ENCODE results near the gene STK26. TPM values are rescaled to one million over a fixed set of nuclear protein-coding genes. Genes with fewer than 3 reads are reported as not detected.
A peak's percentile ranks its signal among the peaks of the same experiment; 100 is the strongest.

Gene STK26
- total and polyA plus RNA-seq, 4 donors, result 2.0 to 16.9 (median 3.4) TPM

DNA sequence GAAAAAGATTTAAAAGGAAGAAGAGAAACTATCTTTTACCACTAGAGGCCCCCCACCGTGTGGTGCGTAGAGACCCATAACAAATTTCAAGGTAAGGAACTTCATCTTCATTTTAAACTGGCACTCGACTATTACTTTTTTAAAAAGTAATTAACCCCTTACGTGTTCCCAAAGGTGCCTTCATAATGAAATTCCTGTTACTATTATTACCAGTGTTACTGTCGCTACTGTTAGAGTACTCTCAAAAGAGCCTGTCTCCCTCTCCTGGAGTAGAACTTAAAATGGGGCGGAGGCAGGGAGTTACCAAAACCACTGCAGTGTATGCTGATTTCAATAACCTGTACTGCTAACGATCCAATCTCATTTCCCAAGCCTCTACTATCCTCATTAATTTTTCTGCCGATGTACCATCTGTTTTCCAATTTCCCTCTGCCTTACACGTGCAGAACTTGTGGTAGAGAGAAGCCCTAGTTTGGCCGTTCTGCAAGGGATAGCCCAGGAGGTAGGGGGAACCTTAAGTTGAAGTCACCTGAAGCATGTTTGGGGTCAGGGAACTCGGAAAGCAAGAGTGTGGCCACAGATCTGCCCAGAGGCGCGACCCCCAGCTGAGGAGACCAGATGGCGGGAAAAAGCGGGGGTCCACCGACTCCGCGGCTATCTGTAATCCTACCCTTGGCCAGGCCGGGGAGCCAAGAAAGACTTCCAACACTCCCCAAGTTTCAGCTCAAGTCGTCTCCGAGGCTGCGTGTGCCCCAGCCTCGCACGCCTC, 720 bp upstream of the STK26 start:
- 6% methylated on average over 24 of the region's 24 CpGs for WGBS
- Histone ChIP-seq H3K9me3 (ENCODE audit: control insufficient read depth in 4 of 4, low read length in 3 of 4) (no peaks in the 10 kb centered on the region), H3K36me3 (ENCODE audit: control insufficient read depth in 4 of 4, insufficient read depth in 3 of 4, low read depth in 1 of 4, low read length in 3 of 4) (no peaks in the 10 kb centered on the region), H3K4me3 (ENCODE audit: low read depth in 1 of 3, low read length in 3 of 3) (peak overlapping the region; percentile 20 to 74 (median 69)), H3K27me3 (ENCODE audit: control insufficient read depth in 4 of 4, insufficient read depth in 4 of 4, low read length in 3 of 4) (no peaks in the 10 kb centered on the region), H3K9ac (ENCODE audit: low read depth in 1 of 2, low read length in 2 of 2) (peak overlapping the region in 1 of 2 donors; percentile 12), H3K27ac (ENCODE audit: low read depth in 1 of 2, low read length in 2 of 2) (no peak overlapping the region), H3K4me1 (ENCODE audit: control insufficient read depth in 4 of 4, insufficient read depth in 4 of 4, low read length in 3 of 4) (peaks cover 2 to 12% (median 8%) of the 10 kb centered on the region in 4 donors)
- DNase-seq (ENCODE audit: low spot score), result peak; percentile 33
- TF ChIP-seq, protein P1, sequence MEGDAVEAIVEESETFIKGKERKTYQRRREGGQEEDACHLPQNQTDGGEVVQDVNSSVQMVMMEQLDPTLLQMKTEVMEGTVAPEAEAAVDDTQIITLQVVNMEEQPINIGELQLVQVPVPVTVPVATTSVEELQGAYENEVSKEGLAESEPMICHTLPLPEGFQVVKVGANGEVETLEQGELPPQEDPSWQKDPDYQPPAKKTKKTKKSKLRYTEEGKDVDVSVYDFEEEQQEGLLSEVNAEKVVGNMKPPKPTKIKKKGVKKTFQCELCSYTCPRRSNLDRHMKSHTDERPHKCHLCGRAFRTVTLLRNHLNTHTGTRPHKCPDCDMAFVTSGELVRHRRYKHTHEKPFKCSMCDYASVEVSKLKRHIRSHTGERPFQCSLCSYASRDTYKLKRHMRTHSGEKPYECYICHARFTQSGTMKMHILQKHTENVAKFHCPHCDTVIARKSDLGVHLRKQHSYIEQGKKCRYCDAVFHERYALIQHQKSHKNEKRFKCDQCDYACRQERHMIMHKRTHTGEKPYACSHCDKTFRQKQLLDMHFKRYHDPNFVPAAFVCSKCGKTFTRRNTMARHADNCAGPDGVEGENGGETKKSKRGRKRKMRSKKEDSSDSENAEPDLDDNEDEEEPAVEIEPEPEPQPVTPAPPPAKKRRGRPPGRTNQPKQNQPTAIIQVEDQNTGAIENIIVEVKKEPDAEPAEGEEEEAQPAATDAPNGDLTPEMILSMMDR (IDR thresholded peaks at IDR 0.05; ENCODE audit: low read depth, low read length, missing input control), result no peak
- no peak for TF ChIP-seq SP1 (IDR thresholded peaks at IDR 0.05)
- peak; percentile 19 to 29 for TF ChIP-seq RAD21 (IDR thresholded peaks at IDR 0.05)
- TF ChIP-seq, protein P2, sequence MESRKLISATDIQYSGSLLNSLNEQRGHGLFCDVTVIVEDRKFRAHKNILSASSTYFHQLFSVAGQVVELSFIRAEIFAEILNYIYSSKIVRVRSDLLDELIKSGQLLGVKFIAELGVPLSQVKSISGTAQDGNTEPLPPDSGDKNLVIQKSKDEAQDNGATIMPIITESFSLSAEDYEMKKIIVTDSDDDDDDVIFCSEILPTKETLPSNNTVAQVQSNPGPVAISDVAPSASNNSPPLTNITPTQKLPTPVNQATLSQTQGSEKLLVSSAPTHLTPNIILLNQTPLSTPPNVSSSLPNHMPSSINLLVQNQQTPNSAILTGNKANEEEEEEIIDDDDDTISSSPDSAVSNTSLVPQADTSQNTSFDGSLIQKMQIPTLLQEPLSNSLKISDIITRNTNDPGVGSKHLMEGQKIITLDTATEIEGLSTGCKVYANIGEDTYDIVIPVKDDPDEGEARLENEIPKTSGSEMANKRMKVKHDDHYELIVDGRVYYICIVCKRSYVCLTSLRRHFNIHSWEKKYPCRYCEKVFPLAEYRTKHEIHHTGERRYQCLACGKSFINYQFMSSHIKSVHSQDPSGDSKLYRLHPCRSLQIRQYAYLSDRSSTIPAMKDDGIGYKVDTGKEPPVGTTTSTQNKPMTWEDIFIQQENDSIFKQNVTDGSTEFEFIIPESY (IDR thresholded peaks at IDR 0.05), result no peak
- no peak for TF ChIP-seq GABPA (IDR thresholded peaks at IDR 0.05 in 1 of 2, conservative IDR thresholded peaks at IDR 0.05 in 1 of 2)
- TF ChIP-seq, protein P3, sequence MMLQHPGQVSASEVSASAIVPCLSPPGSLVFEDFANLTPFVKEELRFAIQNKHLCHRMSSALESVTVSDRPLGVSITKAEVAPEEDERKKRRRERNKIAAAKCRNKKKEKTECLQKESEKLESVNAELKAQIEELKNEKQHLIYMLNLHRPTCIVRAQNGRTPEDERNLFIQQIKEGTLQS (IDR thresholded peaks at IDR 0.05), result no peak
- no peak for TF ChIP-seq JUND (IDR thresholded peaks at IDR 0.05)
- TF ChIP-seq TAF1 (conservative IDR thresholded peaks at IDR 0.05), result no peak
- no peak for TF ChIP-seq EGR1 (IDR thresholded peaks at IDR 0.05; ENCODE audit: low read depth in 2 of 2)

DNA sequence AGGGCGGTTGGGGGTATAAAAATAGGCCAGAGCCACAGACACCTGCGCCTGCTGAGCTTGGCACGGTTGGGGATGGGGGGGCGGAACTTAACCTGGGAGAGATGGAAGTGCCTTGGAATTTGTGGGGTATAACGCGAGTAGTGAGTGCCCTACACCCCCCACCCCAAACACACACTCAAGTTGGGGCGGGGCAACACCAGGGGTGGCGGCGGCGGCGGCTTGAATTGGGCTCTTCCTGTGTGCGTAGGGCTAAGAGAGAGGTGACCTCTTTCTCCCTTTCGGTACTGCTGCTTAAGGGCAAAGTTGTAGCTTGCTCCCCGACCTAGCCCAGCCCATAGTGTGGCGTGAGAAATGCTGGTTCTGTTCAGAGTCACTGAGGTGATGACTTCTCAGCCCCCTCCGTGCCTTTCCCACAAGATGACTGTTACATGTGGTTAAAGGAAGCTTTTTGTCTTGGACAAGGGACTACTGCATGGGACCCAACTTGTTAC, 839 bp downstream of the STK26 start:
- DNase-seq (ENCODE audit: low spot score), result peak; percentile 40
- 2% methylated on average over 16 of the region's 16 CpGs for WGBS
- Histone ChIP-seq H3K4me3 (ENCODE audit: low read depth in 1 of 3, low read length in 3 of 3) (peak overlapping the region; percentile 69 to 75 (median 74)), H3K9ac (ENCODE audit: low read depth in 1 of 2, low read length in 2 of 2) (peak overlapping the region in 1 of 2 donors; percentile 12), H3K9me3 (ENCODE audit: control insufficient read depth in 4 of 4, low read length in 3 of 4) (no peaks in the 10 kb centered on the region), H3K36me3 (ENCODE audit: control insufficient read depth in 4 of 4, insufficient read depth in 3 of 4, low read depth in 1 of 4, low read length in 3 of 4) (no peaks in the 10 kb centered on the region), H3K27me3 (ENCODE audit: control insufficient read depth in 4 of 4, insufficient read depth in 4 of 4, low read length in 3 of 4) (no peaks in the 10 kb centered on the region), H3K27ac (ENCODE audit: low read depth in 1 of 2, low read length in 2 of 2) (peak overlapping the region; percentile 60 to 64), H3K4me1 (ENCODE audit: control insufficient read depth in 4 of 4, insufficient read depth in 4 of 4, low read length in 3 of 4) (peaks cover 2 to 12% (median 8%) of the 10 kb centered on the region in 4 donors)
- TF ChIP-seq SP1 (IDR thresholded peaks at IDR 0.05) (no peak), GABPA (IDR thresholded peaks at IDR 0.05 in 1 of 2, conservative IDR thresholded peaks at IDR 0.05 in 1 of 2) (no peak), HNF4G (IDR thresholded peaks at IDR 0.05) (no peak), EGR1 (IDR thresholded peaks at IDR 0.05; ENCODE audit: low read depth in 2 of 2) (no peak), RAD21 (IDR thresholded peaks at IDR 0.05) (no peak), FOXA2 (IDR thresholded peaks at IDR 0.05) (no peak), TAF1 (conservative IDR thresholded peaks at IDR 0.05) (no peak), FOXA1 (IDR thresholded peaks at IDR 0.05) (no peak), RXRA (IDR thresholded peaks at IDR 0.05) (no peak), NR2F2 (IDR thresholded peaks at IDR 0.05) (no peak), JUND (IDR thresholded peaks at IDR 0.05) (no peak)
- TF ChIP-seq, protein P4, sequence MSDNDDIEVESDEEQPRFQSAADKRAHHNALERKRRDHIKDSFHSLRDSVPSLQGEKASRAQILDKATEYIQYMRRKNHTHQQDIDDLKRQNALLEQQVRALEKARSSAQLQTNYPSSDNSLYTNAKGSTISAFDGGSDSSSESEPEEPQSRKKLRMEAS (IDR thresholded peaks at IDR 0.05), result no peak
- TF ChIP-seq, protein P1 (IDR thresholded peaks at IDR 0.05; ENCODE audit: low read depth, low read length, missing input control), result no peak
- TF ChIP-seq, protein P2 (IDR thresholded peaks at IDR 0.05), result no peak
- TF ChIP-seq, protein P3 (IDR thresholded peaks at IDR 0.05), result no peak
